ENCODE results near the gene GRIN3B.

DNA sequence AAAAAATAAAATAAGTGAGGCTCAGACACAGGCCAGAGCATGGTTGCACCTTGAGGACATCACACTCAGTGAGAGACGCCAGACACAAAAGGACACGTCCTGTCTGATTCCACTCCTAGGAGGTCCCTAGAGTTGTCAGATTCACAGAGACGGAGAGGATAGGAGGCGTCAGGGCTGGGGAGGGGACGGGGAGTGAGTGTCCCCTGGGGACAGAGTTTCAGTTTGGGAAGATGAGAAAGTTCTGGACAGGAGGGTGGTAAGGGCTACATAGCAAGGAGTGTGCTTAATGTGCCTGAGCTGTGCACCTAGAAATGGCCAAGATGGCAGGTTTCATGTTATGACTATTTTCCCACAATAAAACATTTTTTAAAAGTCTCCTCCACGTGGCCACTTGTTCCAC, 2.2 kb upstream of the GRIN3B start:
- TF ChIP-seq EZH2 (IDR thresholded peaks at IDR 0.05; ENCODE audit: insufficient read depth, poor library complexity, severe bottlenecking) (no peak), EZH2phosphoT487 (IDR thresholded peaks at IDR 0.05; ENCODE audit: insufficient read depth, low read depth) (no peak)
